SK-N-SH (cell line): ENCODE measurements around the gene CFAP97D1.

ENCODE experiments used
- TF ChIP-seq, protein P1 (sequence below): fragments of 150-350 bp; IDR thresholded peaks from 2 replicates; pipeline ENCODE4 v1.6.1; 2017; ENCODE audit warnings: antibody characterized with exemption, low read length, low read depth, borderline replicate concordance
- TF ChIP-seq, protein P2 (sequence below): fragments of 200-600 bp; sonication (generic); IDR thresholded peaks from 2 replicates; pipeline ENCODE4 v1.6.1; 2017; ENCODE audit warnings: antibody characterized with exemption, mild to moderate bottlenecking, moderate library complexity

DNA sequence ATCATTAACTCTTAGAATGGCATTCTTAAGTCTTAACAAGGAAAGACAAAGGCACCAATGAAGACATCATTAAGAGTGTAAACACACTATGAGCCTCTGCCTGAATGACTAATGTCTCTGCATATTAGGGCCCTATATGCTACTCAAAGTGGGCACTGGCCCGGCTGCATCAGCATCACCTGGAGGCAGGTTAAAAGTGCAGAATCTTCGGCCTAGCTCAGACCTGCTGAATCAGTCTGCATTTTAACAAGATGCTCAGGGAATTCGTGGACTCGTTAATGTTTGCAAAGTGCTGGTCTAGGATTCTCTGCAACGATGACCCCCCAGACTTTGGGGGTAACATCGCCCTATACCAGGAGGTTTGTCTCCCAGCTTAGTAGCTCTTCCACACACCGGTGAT lies 46.0 kb downstream of the CFAP97D1 start:
- TF ChIP-seq, protein P1, sequence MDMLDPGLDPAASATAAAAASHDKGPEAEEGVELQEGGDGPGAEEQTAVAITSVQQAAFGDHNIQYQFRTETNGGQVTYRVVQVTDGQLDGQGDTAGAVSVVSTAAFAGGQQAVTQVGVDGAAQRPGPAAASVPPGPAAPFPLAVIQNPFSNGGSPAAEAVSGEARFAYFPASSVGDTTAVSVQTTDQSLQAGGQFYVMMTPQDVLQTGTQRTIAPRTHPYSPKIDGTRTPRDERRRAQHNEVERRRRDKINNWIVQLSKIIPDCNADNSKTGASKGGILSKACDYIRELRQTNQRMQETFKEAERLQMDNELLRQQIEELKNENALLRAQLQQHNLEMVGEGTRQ, result no peak
- TF ChIP-seq, protein P2, sequence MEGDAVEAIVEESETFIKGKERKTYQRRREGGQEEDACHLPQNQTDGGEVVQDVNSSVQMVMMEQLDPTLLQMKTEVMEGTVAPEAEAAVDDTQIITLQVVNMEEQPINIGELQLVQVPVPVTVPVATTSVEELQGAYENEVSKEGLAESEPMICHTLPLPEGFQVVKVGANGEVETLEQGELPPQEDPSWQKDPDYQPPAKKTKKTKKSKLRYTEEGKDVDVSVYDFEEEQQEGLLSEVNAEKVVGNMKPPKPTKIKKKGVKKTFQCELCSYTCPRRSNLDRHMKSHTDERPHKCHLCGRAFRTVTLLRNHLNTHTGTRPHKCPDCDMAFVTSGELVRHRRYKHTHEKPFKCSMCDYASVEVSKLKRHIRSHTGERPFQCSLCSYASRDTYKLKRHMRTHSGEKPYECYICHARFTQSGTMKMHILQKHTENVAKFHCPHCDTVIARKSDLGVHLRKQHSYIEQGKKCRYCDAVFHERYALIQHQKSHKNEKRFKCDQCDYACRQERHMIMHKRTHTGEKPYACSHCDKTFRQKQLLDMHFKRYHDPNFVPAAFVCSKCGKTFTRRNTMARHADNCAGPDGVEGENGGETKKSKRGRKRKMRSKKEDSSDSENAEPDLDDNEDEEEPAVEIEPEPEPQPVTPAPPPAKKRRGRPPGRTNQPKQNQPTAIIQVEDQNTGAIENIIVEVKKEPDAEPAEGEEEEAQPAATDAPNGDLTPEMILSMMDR, result no peak
